Middle frontal gyrus (tissue), 1 donor: ENCODE measurements around the gene KRT86.

Source experiments
- DNase-seq: peaks from one replicate; pipeline ENCODE4 v3.0.0-alpha.2; 2015; ENCODE audit warnings: low spot score; ENCODE audit errors: extremely low spot score

Gene KRT86

GRCh38 chr12:52274521-52275120 lies at the start of gene KRT86:
KRT86 (plus strand) TSS chr12:52274645; CDS start chr12:52301917, 27,272 bp downstream.
- DNase-seq, result no peak

GRCh38 chr12:52225752-52226151 lies 48.7 kb upstream of the KRT86 start:
- DNase-seq, result no peak

- no peak for DNase-seq
These were observed 48.0 kb upstream of the KRT86 start for GRCh38 chr12:52226446-52226845.

- DNase-seq, result no peak
These were observed 46.8 kb upstream of the KRT86 start for GRCh38 chr12:52227606-52228166.

- DNase-seq, result no peak
These were observed 46.1 kb upstream of the KRT86 start for GRCh38 chr12:52228366-52228765.

- no peak for DNase-seq
These were observed 45.5 kb upstream of the KRT86 start for GRCh38 chr12:52228931-52229330.

DNA sequence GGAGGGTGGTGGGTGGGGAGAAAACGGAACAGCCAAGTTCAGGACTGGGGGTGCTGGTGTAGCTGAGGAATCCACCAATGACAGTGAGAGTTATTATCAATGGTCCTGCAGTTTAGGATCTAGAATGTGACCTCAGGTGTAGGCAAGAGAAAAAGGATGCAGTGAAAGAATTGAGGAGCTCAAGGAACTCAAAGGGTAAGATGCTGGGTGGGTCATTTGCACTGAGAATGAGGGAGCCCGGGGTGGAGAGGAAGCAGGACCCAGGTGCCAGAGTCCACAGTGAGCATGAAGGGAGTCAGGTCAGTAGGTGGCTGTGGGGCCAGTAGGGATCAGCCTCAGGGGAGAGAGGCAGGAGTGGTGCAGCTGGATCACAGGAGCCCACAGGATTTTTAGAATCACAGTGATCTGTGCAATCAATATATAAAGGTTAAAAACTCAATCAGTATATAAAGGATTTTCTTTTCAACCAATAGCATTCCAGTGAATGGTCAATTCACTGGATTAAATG lies 44.6 kb upstream of the KRT86 start:
- DNase-seq, result no peak

DNA sequence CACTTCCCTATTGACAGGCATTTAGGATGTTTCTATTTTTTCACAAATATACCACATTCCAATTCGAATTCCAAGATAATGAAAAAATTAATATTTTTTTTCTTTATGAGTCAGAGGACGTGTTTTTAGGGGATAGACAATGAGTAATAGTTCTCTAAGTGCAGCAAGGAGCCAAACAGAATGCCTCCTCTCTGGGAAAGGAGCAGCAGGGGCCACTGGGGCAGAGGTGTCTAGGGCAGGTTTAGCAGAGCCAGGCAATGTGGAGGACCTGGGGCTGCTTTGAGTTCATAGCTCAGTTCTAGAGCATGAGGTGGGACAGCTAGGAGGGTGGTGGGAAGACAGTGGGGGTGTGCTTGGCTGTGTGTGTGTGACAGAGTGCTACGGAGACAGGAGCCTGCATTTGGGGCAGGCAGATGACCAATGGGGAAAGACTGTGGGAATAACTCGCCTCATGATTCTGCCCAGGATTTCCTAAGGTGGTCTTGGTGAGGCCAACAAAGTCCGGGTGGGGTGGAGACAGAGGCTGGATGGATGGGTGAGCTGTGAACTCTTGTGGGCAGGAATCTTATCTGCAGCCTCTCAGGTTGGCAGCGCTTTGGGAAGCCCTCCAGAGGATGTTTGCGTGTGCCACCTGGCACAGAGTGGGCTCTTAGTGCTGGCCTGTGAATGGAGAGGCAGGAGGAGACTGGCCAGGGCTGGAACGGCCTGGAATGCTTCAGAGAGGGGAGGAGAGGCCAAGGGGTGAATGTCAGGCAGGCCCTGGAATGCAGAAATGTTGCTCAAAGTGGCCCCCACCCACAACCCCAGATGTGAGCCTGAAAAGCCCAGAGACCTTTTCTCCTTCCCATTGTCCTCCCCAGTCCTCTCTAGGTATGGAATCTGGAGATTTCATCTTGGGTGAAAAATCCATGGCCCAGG lies 43.8 kb upstream of the KRT86 start:
- DNase-seq, result no peak

DNA sequence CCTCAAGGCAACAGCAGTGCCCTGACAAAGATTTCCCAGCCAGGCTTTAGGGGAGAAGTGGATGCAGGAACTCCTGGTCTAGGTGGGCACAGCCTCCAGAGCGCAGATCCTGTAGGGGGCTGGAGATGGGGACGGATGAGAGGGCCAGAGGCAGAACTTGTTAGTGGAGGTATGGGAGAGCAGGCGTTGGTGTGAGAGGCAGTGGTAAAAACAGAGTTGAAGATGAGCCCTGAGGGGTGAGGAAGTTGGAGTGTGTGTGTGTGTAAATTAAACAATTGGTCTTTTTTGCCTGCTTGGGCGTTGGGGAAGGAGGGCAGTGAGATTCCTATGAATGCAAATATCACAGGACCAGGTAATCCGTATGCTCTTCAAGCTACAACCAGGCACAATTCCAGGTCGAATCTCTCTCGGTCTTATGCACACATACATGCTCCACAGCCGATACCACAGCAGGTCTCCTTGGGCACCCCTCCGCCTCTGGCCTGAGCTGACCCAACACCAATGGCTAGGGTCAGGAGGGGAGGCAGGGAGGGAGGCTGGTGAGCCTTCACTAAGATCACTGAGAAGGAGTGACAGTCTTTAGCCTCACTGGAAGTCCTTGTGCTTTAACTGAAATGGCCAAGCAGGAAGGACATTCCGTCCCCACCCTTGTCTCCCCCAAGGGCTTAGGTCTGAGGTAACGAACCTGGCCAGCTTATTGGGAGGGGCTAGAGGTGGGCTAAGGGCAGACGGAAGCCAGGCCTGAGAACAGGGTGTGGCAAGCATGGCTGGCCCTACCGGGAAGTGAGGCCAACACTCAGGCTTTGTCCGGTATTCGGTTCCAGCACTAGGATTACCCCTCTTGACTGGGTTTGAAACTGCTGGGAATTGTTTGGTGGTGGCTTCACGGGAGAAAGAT lies 42.9 kb upstream of the KRT86 start:
- DNase-seq, result no peak

DNA sequence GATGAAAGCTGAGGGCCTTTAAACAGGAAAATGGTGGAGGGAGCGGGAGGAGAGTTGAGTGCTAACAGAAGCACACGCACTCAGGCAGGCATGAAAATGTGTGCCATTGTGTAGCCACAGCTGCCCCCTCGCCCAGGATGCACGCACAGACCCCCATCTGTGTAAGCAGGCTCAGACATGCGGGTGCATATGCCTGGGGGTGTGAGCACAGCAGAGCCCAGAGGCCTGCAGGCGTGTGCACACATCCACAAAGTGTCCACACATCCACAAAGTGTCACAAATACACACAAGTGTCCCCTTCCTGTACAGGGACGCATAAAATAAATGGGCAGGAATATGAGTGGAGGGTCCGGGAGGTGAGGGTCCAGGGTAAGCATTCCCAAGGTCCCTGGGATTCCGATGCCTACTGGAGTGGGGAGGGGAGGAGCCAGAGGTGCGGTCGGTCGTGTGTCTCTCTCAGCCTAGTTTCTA lies 42.2 kb upstream of the KRT86 start:
- no peak for DNase-seq

GRCh38 chr12:52232674-52233461 lies 41.6 kb upstream of the KRT86 start, which contains the start of gene KRT7:
KRT7 (plus strand) TSS chr12:52233243; CDS start chr12:52233297, 54 bp downstream.
- no peak for DNase-seq

DNA sequence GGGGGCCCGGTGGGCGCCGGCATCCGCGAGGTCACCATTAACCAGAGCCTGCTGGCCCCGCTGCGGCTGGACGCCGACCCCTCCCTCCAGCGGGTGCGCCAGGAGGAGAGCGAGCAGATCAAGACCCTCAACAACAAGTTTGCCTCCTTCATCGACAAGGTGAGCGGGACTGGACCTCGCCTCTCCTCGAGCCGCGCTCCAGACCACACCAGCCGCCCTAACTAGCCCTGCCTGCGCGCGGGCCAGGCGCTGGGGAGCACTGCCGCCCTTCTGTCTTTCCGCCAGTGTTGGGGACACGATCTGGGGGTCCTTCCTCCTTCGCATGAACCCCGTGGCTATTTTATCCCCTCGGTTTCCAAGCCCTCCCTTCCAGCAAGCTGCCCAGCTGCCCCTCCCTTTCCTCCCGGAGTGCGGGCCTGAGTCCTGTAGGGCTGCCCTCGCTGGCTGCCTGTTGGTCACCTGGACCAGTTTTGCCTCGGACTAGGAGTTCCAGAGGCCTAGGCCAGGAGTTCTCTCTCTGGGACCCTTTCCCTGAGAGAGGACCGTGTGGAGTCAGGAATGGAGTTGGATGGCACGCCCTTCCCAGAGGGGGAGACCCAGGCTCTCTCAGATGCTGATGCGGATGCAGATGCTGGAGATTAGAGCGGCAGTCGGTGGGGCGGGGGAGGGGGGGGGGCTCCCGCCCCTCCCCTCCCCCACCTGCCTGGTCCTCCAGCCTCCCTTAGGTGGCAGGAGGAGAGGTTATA lies 40.8 kb upstream of the KRT86 start:
- no peak for DNase-seq

DNA sequence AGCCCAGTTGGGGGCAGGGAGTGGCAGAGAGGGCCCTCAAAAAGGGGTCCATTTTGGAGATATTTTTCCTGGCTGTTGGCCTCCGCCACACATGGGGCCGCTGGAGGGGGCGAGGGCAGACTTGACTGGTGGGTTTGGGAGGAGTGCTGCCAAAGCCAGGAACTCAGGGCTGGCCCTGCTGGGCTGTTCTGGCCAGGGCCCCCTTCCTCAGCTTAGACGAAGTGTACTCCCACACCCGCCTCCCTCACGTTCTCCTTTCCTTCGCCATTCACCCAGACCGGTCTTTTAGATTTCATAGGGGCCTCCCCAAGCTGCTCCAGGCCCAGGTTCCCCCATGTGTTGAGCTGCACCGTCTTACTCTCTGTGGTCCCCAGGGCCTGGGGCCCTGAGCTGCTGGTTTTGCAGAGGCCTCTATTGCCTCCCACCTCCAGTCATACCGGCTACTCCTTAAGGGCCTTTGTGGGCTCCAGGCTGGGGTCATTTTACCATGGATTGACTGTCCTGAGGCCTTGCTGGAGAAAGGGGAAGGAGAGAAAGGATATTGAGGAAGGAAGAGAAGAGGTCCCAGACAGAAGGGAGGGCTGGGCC lies 40.1 kb upstream of the KRT86 start:
- DNase-seq, result no peak

GRCh38 chr12:52235001-52235764 lies 39.3 kb upstream of the KRT86 start:
- no peak for DNase-seq

- no peak for DNase-seq
These were observed 38.6 kb upstream of the KRT86 start for GRCh38 chr12:52235822-52236361.

- no peak for DNase-seq
These were observed 37.9 kb upstream of the KRT86 start for GRCh38 chr12:52236386-52237050.

DNA sequence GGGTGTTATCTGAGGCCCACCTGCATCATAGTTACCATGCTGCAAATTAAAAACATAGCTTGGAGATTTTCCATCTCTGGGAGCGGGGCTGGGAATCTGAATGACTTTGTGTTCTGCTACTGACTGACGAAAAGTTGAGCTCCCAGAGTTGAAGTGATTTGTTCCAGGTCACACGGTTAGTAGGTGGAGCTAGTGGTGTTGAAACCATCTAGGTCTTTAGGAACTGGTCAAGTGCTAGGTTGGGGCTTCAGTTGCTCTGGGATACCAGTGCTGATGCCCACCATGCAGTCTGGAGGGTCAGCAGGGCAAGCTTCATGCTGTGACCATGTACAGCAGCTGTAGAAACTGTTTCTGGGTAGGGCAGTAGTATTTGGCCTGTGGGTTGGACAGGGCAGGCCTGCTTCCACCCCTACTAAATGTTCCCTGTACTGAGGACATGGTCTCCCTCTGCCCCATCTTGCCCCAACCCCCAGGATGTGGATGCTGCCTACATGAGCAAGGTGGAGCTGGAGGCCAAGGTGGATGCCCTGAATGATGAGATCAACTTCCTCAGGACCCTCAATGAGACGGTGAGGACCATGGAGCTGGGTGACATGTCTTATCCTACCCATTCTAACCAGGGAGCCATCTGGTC lies 36.1 kb upstream of the KRT86 start:
- no peak for DNase-seq
